ENCODE measurements around the gene NCAPH2.

The NCAPH2 gene

GRCh38 chr22:50469377-50470305 lies 38.4 kb upstream of the NCAPH2 start:
- no peak overlapping the region for H3K4me3 ChIP-seq (ENCODE audit: low read depth, low read length)
- TF ChIP-seq, protein P1, sequence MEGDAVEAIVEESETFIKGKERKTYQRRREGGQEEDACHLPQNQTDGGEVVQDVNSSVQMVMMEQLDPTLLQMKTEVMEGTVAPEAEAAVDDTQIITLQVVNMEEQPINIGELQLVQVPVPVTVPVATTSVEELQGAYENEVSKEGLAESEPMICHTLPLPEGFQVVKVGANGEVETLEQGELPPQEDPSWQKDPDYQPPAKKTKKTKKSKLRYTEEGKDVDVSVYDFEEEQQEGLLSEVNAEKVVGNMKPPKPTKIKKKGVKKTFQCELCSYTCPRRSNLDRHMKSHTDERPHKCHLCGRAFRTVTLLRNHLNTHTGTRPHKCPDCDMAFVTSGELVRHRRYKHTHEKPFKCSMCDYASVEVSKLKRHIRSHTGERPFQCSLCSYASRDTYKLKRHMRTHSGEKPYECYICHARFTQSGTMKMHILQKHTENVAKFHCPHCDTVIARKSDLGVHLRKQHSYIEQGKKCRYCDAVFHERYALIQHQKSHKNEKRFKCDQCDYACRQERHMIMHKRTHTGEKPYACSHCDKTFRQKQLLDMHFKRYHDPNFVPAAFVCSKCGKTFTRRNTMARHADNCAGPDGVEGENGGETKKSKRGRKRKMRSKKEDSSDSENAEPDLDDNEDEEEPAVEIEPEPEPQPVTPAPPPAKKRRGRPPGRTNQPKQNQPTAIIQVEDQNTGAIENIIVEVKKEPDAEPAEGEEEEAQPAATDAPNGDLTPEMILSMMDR (IDR thresholded peaks at IDR 0.05; ENCODE audit: low read depth, low read length) = no peak
- in situ Hi-C loops (cut with HindIII; ENCODE audit: low sequenced_read_pairs) = no loop called here
- DNase-seq (ENCODE audit: low read depth, low spot score) = peak; percentile 51

DNA sequence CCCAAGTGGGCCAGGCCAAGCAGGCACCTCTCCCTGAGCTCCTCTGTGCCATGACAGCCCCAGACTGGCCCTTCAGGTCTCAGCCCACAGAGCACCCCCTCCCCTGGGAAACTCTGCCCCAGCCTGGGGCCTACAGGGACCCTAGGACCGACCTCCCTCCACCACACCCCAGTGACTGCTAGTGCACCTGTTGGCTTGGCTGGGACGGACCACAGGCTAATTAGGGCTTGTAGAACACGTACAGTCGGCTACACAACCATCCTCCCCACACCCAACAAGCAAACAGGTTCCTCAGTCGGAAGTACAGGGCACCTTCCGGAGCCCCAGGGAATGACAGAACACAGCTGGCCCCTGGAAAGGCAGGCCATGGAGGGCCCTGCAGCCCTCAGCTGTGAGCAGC lies 37.5 kb upstream of the NCAPH2 start:
- in situ Hi-C loops (cut with HindIII; ENCODE audit: low sequenced_read_pairs) = no loop called here
- no peak overlapping the region for H3K4me3 ChIP-seq (ENCODE audit: low read depth, low read length)
- DNase-seq (ENCODE audit: low read depth, low spot score) = no peak
- TF ChIP-seq, protein P1 (IDR thresholded peaks at IDR 0.05; ENCODE audit: low read depth, low read length) = no peak

- TF ChIP-seq, protein P1 (IDR thresholded peaks at IDR 0.05; ENCODE audit: low read depth, low read length) = no peak
- in situ Hi-C loops (cut with HindIII; ENCODE audit: low sequenced_read_pairs) = no loop called here
- no peak overlapping the region for H3K4me3 ChIP-seq (ENCODE audit: low read depth, low read length)
- no peak for DNase-seq (ENCODE audit: low read depth, low spot score)
These were observed 36.7 kb upstream of the NCAPH2 start for GRCh38 chr22:50471197-50471847.

GRCh38 chr22:50471962-50472361 lies 36.1 kb upstream of the NCAPH2 start:
- no peak for DNase-seq (ENCODE audit: low read depth, low spot score)
- H3K4me3 ChIP-seq (ENCODE audit: low read depth, low read length) = no peak overlapping the region
- TF ChIP-seq, protein P1 (IDR thresholded peaks at IDR 0.05; ENCODE audit: low read depth, low read length) = no peak
- in situ Hi-C loops (cut with HindIII; ENCODE audit: low sequenced_read_pairs) = no loop called here

DNA sequence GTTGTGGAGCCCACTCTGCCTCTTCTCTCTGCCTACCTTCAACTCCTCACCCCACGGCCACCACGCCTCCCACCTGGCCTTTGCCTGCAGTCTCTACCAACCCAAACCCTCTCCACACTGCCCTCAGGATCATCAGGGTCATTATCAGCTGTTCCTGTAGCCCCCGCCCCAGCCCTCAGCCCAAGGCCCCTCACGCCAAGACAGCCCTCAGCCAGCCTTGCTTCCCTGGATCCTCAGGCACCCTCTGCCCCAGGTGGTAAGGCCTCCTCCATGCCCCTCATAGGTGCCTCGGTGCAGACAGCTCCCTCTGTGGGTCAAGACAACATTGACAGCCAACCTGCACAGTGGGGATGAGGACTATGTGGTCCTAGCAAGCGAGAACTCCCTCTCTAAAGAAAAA lies 34.9 kb upstream of the NCAPH2 start:
- no peak for DNase-seq (ENCODE audit: low read depth, low spot score)
- in situ Hi-C loops (cut with HindIII; ENCODE audit: low sequenced_read_pairs) = no loop called here
- no peak overlapping the region for H3K4me3 ChIP-seq (ENCODE audit: low read depth, low read length)
- TF ChIP-seq, protein P1 (IDR thresholded peaks at IDR 0.05; ENCODE audit: low read depth, low read length) = peak; percentile 25

- in situ Hi-C loops (cut with HindIII; ENCODE audit: low sequenced_read_pairs) = no loop called here
These were observed 34.0 kb upstream of the NCAPH2 start for GRCh38 chr22:50473855-50474671.

More at GRCh38 chr22:50473855-50474671, 34.0 kb upstream of the NCAPH2 start:
- peak; percentile 49 for DNase-seq (ENCODE audit: low read depth, low spot score)
- TF ChIP-seq, protein P1 (IDR thresholded peaks at IDR 0.05; ENCODE audit: low read depth, low read length) = no peak
- H3K4me3 ChIP-seq (ENCODE audit: low read depth, low read length) = peak overlapping the region; percentile 57
